ENCODE results near the gene ERCC4. TPM values are rescaled to one million over a fixed set of nuclear protein-coding genes. Genes with fewer than 3 reads are reported as not detected.

ERCC4 gene
- total RNA-seq, 2 experiments from 2014 or later, result 11.5 to 13.9 TPM

- POLR2A ChIA-PET, result no interaction called here
- Mint-ChIP-seq H3K4me1 (peaks cover 2% of the 10 kb centered on the region), H3K36me3 (ENCODE audit: low read depth) (peaks cover 23% of the 10 kb centered on the region), H3K9me3 (ENCODE audit: low read depth) (no peaks in the 10 kb centered on the region), H3K27me3 (no peaks in the 10 kb centered on the region), H3K27ac (no peak overlapping the region), H3K4me3 (no peak overlapping the region)
- CTCF ChIA-PET, result no interaction called here
- intact Hi-C loops (cut with DNase I, micrococcal nuclease), result loop anchor here (10.0 kb wide), 2 partner anchors 266 to 316 kb away; no protein-coding TSS in a partner anchor
- ATAC-seq (no peak), DNase-seq (no peak)
Observed at GRCh38 chr16:13928646-13929045, 8.7 kb downstream of the ERCC4 start.

GRCh38 chr16:13931845-13932244, 11.9 kb downstream of the ERCC4 start:
- Mint-ChIP-seq H3K9me3 (ENCODE audit: low read depth) (no peaks in the 10 kb centered on the region), H3K27ac (no peak overlapping the region), H3K36me3 (ENCODE audit: low read depth) (peaks cover 30% of the 10 kb centered on the region), H3K4me3 (no peak overlapping the region), H3K4me1 (peaks cover 8% of the 10 kb centered on the region), H3K27me3 (no peaks in the 10 kb centered on the region)
- DNase-seq (no peak), ATAC-seq (no peak)
- ChIA-PET CTCF (interaction anchor here (7.0 kb wide), 1 partner anchor 8 kb away, joined by 65 read pairs; no protein-coding TSS in a partner anchor), POLR2A (no interaction called here)
- intact Hi-C loops (cut with DNase I, micrococcal nuclease), result no loop called here

GRCh38 chr16:13935408-13935807, 15.5 kb downstream of the ERCC4 start:
- H3K4me3 Mint-ChIP-seq, result no peak overlapping the region
- no peaks in the 10 kb centered on the region for H3K27me3 Mint-ChIP-seq
- H3K36me3 Mint-ChIP-seq (ENCODE audit: low read depth), result peaks cover 35% of the 10 kb centered on the region
- DNase-seq (peak; percentile 55), ATAC-seq (no peak)
- peaks cover 19% of the 10 kb centered on the region for H3K4me1 Mint-ChIP-seq
- no peaks in the 10 kb centered on the region for H3K9me3 Mint-ChIP-seq (ENCODE audit: low read depth)
- intact Hi-C loops (cut with DNase I, micrococcal nuclease), result loop anchor here (5.0 kb wide), 2 partner anchors 317 to 352 kb away; no protein-coding TSS in a partner anchor
- ChIA-PET POLR2A (no interaction called here), CTCF (interaction anchor here (0.7 to 7.0 kb wide), 11 partner anchors 12 to 1128 kb away, joined by 3 to 65 read pairs (median 4); partner anchors contain the start of gene ERCC4)
- no peak overlapping the region for H3K27ac Mint-ChIP-seq

GRCh38 chr16:13936155-13936554, 16.2 kb downstream of the ERCC4 start:
- ATAC-seq (no peak), DNase-seq (no peak)
- ChIA-PET POLR2A (interaction anchor here (0.6 kb wide), 1 partner anchor 184 kb away, joined by 9 read pairs; no protein-coding TSS in a partner anchor), CTCF (interaction anchor here (0.7 to 7.0 kb wide), 6 partner anchors 8 to 690 kb away, joined by 4 to 65 read pairs (median 6); partner anchors contain the start of gene ERCC4)
- Mint-ChIP-seq H3K4me3 (no peak overlapping the region), H3K9me3 (ENCODE audit: low read depth) (no peaks in the 10 kb centered on the region), H3K36me3 (ENCODE audit: low read depth) (peaks cover 31% of the 10 kb centered on the region), H3K27ac (peak overlapping the region; percentile 29), H3K27me3 (no peaks in the 10 kb centered on the region), H3K4me1 (peaks cover 19% of the 10 kb centered on the region)
- intact Hi-C loops (cut with DNase I, micrococcal nuclease), result loop anchor here (5.0 kb wide), 2 partner anchors 316 to 351 kb away; no protein-coding TSS in a partner anchor

GRCh38 chr16:13936596-13937081, 16.7 kb downstream of the ERCC4 start:
- DNase-seq, result no peak
- Mint-ChIP-seq H3K27me3 (no peaks in the 10 kb centered on the region), H3K4me3 (no peak overlapping the region), H3K4me1 (peaks cover 19% of the 10 kb centered on the region), H3K36me3 (ENCODE audit: low read depth) (peaks cover 31% of the 10 kb centered on the region), H3K27ac (peak overlapping the region; percentile 29), H3K9me3 (ENCODE audit: low read depth) (no peaks in the 10 kb centered on the region)
- POLR2A ChIA-PET, result interaction anchor here (0.6 kb wide), 1 partner anchor 184 kb away, joined by 9 read pairs; no protein-coding TSS in a partner anchor
- peak; percentile 57 for ATAC-seq
- CTCF ChIA-PET, result interaction anchor here (0.6 to 7.0 kb wide), 6 partner anchors 9 to 689 kb away, joined by 3 to 65 read pairs (median 5); partner anchors contain the start of gene ERCC4
- intact Hi-C loops (cut with DNase I, micrococcal nuclease), result loop anchor here (5.0 kb wide), 2 partner anchors 316 to 351 kb away; no protein-coding TSS in a partner anchor

- intact Hi-C loops (cut with DNase I, micrococcal nuclease), result loop anchor here (5.0 kb wide), 2 partner anchors 315 to 350 kb away; no protein-coding TSS in a partner anchor
- POLR2A ChIA-PET, result no interaction called here
Observed at GRCh38 chr16:13937411-13937810, 17.5 kb downstream of the ERCC4 start.

GRCh38 chr16:13938480-13938879, 18.5 kb downstream of the ERCC4 start:
- H3K4me1 Mint-ChIP-seq, result peaks cover 19% of the 10 kb centered on the region
- POLR2A ChIA-PET, result no interaction called here
- no peak overlapping the region for H3K27ac Mint-ChIP-seq
- no peaks in the 10 kb centered on the region for H3K27me3 Mint-ChIP-seq
- intact Hi-C loops (cut with DNase I, micrococcal nuclease), result loop anchor here (5.0 kb wide), 2 partner anchors 314 to 349 kb away; no protein-coding TSS in a partner anchor
- H3K4me3 Mint-ChIP-seq, result no peak overlapping the region
- no peaks in the 10 kb centered on the region for H3K9me3 Mint-ChIP-seq (ENCODE audit: low read depth)
- H3K36me3 Mint-ChIP-seq (ENCODE audit: low read depth), result peaks cover 31% of the 10 kb centered on the region
- no peak for ATAC-seq
- CTCF ChIA-PET, result interaction anchor here (7.0 kb wide), 1 partner anchor 15 kb away, joined by 65 read pairs; no protein-coding TSS in a partner anchor
- DNase-seq, result no peak

More at GRCh38 chr16:13937411-13937810, 17.5 kb downstream of the ERCC4 start:
- H3K4me1 Mint-ChIP-seq, result peaks cover 19% of the 10 kb centered on the region
- ATAC-seq, result no peak
- CTCF ChIA-PET, result interaction anchor here (7.0 kb wide), 1 partner anchor 14 kb away, joined by 65 read pairs; no protein-coding TSS in a partner anchor
- H3K9me3 Mint-ChIP-seq (ENCODE audit: low read depth), result no peaks in the 10 kb centered on the region
- no peaks in the 10 kb centered on the region for H3K27me3 Mint-ChIP-seq
- no peak overlapping the region for H3K27ac Mint-ChIP-seq
- no peak for DNase-seq
- H3K4me3 Mint-ChIP-seq, result no peak overlapping the region
- H3K36me3 Mint-ChIP-seq (ENCODE audit: low read depth), result peaks cover 27% of the 10 kb centered on the region

GRCh38 chr16:13939821-13940220, 19.9 kb downstream of the ERCC4 start:
- POLR2A ChIA-PET, result no interaction called here
- intact Hi-C loops (cut with DNase I, micrococcal nuclease), result loop anchor here (5.0 kb wide), 2 partner anchors 312 to 347 kb away; no protein-coding TSS in a partner anchor
- no peak overlapping the region for H3K27ac Mint-ChIP-seq

GRCh38 chr16:13940397-13940933, 20.5 kb downstream of the ERCC4 start:
- ChIA-PET CTCF (interaction anchor here (0.6 to 2.0 kb wide), 3 partner anchors 17 to 415 kb away, joined by 3 to 7 read pairs (median 3); no protein-coding TSS in a partner anchor), POLR2A (no interaction called here)
- Mint-ChIP-seq H3K4me1 (peaks cover 19% of the 10 kb centered on the region), H3K27ac (no peak overlapping the region), H3K36me3 (ENCODE audit: low read depth) (peaks cover 35% of the 10 kb centered on the region), H3K4me3 (no peak overlapping the region), H3K9me3 (ENCODE audit: low read depth) (no peaks in the 10 kb centered on the region), H3K27me3 (no peaks in the 10 kb centered on the region)
- intact Hi-C loops (cut with DNase I, micrococcal nuclease), result no loop called here
- DNase-seq (no peak), ATAC-seq (no peak)

More at GRCh38 chr16:13939821-13940220, 19.9 kb downstream of the ERCC4 start:
- H3K36me3 Mint-ChIP-seq (ENCODE audit: low read depth), result peaks cover 35% of the 10 kb centered on the region
- no peak for DNase-seq
- CTCF ChIA-PET, result interaction anchor here (0.9 to 2.0 kb wide), 2 partner anchors 16 to 20 kb away, joined by 3 to 7 read pairs; partner anchors contain the start of gene ERCC4
- peak; percentile 85 for ATAC-seq
- no peak overlapping the region for H3K4me3 Mint-ChIP-seq
- H3K27me3 Mint-ChIP-seq, result no peaks in the 10 kb centered on the region
- H3K4me1 Mint-ChIP-seq, result peaks cover 19% of the 10 kb centered on the region
- H3K9me3 Mint-ChIP-seq (ENCODE audit: low read depth), result no peaks in the 10 kb centered on the region

GRCh38 chr16:13944816-13945215, 24.9 kb downstream of the ERCC4 start:
- Mint-ChIP-seq H3K4me1 (peaks cover 2% of the 10 kb centered on the region), H3K36me3 (ENCODE audit: low read depth) (peaks cover 37% of the 10 kb centered on the region), H3K9me3 (ENCODE audit: low read depth) (no peaks in the 10 kb centered on the region), H3K27me3 (no peaks in the 10 kb centered on the region), H3K4me3 (no peak overlapping the region), H3K27ac (no peak overlapping the region)
- intact Hi-C loops (cut with DNase I, micrococcal nuclease), result no loop called here
- ATAC-seq, result no peak
- ChIA-PET POLR2A (no interaction called here), CTCF (interaction anchor here (0.9 to 1.9 kb wide), 2 partner anchors 11 to 21 kb away, joined by 4 to 5 read pairs; no protein-coding TSS in a partner anchor)
- no peak for DNase-seq

GRCh38 chr16:13945744-13946485, 26.0 kb downstream of the ERCC4 start:
- peaks cover 37% of the 10 kb centered on the region for H3K36me3 Mint-ChIP-seq (ENCODE audit: low read depth)
- no peak overlapping the region for H3K27ac Mint-ChIP-seq
- no peaks in the 10 kb centered on the region for H3K27me3 Mint-ChIP-seq
- no peaks in the 10 kb centered on the region for H3K4me1 Mint-ChIP-seq
- H3K9me3 Mint-ChIP-seq (ENCODE audit: low read depth), result no peaks in the 10 kb centered on the region
- ATAC-seq (no peak), DNase-seq (no peak)
- ChIA-PET POLR2A (no interaction called here), CTCF (interaction anchor here (1.9 kb wide), 1 partner anchor 12 kb away, joined by 5 read pairs; no protein-coding TSS in a partner anchor)
- intact Hi-C loops (cut with DNase I, micrococcal nuclease), result no loop called here
- no peak overlapping the region for H3K4me3 Mint-ChIP-seq

All from activated CD4-positive, alpha-beta T cell treated with anti-CD3 and anti-CD28 coated beads for 36 hours (primary cell).